HCT116 (cell line): ENCODE results near the gene C11orf98. TPM values are rescaled to one million over a fixed set of nuclear protein-coding genes. Genes with fewer than 3 reads are reported as not detected.

Source experiments
- ATAC-seq: fragments of 200-7000 bp; cut with Tn5 transposase; 2 replicates; pipeline ENCODE4 v1.9.1; 2020; ENCODE audit warnings: mild to moderate bottlenecking, moderate library complexity
- BruUV-seq: library from RNA; stranded (reverse); fragments of 400-500 nt; replicated peaks from 2 replicates; lab custom pipeline; 2021; lab: Mats Ljungman, UMichigan
- CTCF ChIA-PET: fragments of 300-600 bp; sonication (Branson Sonifier 250); formaldehyde crosslinking; loops from one replicate; lab custom pipeline; 2021; ENCODE audit warnings: antibody characterized with exemption; lab: Charles Lee
- POLR2A ChIA-PET: fragments of 300-600, 350-600 bp; sonication (Branson Sonifier 250); formaldehyde crosslinking; loops from one replicate; lab custom pipeline; 2021; ENCODE audit warnings: antibody characterized with exemption; lab: Charles Lee
- RAD21 ChIA-PET, 2 experiments: fragments of 300-600 bp; sonication (Branson Sonifier 250); formaldehyde crosslinking; loops; one replicate each; lab custom pipeline; 2023; ENCODE audit warnings: low total read pairs in 2 of 2; ENCODE audit not compliant: uncharacterized antibody in 2 of 2, unreplicated experiment in 2 of 2, low non-redundant PET in 1 of 2; lab: Charles Lee
- DNase-seq: peaks from one replicate; pipeline ENCODE4 v3.0.0-alpha.2; 2010; ENCODE audit warnings: low read depth, low spot score
- H2AFZ ChIP-seq: fragments of 200-600 bp; shearing (Covaris generic), sonication (generic); 2 replicates; pipeline ENCODE4 v1.6.1; 2017; ENCODE audit warnings: low read depth, mixed run types, mixed read lengths, antibody characterized with exemption, low read length; ENCODE audit not compliant: poor library complexity, severe bottlenecking
- H3K27ac ChIP-seq: 2 replicates; pipeline ENCODE4 v1.5.1; 2012; ENCODE audit warnings: low read depth, low read length
- H3K27me3 ChIP-seq: fragments of 200-600 bp; sonication (generic); 2 replicates; pipeline ENCODE4 v1.6.1; 2016; ENCODE audit warnings: mixed run types, low read length, mixed read lengths; ENCODE audit not compliant: insufficient read depth
- H3K36me3 ChIP-seq, 2 experiments: fragments of 200-500 bp in 1 of 2; fragments of 200-600 bp in 1 of 2; sonication (Bioruptor generic) in 1 of 2; sonication (generic) in 1 of 2; 2 replicates each; pipeline versions ENCODE4 v1.5.1 to v1.6.1; 2014 to 2016; ENCODE audit warnings: low read length in 2 of 2, inconsistent platforms in 1 of 2, mixed read lengths in 1 of 2, mixed run types in 1 of 2; ENCODE audit not compliant: insufficient read depth in 2 of 2, control insufficient read depth in 1 of 2
- H3K4me1 ChIP-seq, 2 experiments: fragments of 200-600 bp in 1 of 2; sonication (generic) in 1 of 2; 2 replicates each; pipeline versions ENCODE4 v1.5.1 to v1.6.1; 2012 to 2017; ENCODE audit warnings: low read length in 2 of 2, inconsistent platforms in 1 of 2, mild to moderate bottlenecking in 1 of 2, mixed read lengths in 1 of 2, mixed run types in 1 of 2, moderate library complexity in 1 of 2; ENCODE audit not compliant: insufficient read depth in 2 of 2, control insufficient read depth in 1 of 2
- H3K4me2 ChIP-seq: fragments of 200-600 bp; sonication (generic); 2 replicates; pipeline ENCODE4 v1.6.1; 2017; ENCODE audit warnings: mixed run types, low read length, mixed read lengths
- H3K4me3 ChIP-seq, 2 experiments: fragments of 200-600 bp in 1 of 2; sonication (generic) in 1 of 2; replicated peaks in 1 of 2; 2 replicates each; pipeline ENCODE4 v1.5.1; 2011 to 2016; ENCODE audit warnings: low read length in 2 of 2, control low read depth in 1 of 2, low read depth in 1 of 2, mild to moderate bottlenecking in 1 of 2, mixed read lengths in 1 of 2, mixed run types in 1 of 2
- H3K79me2 ChIP-seq: fragments of 200-600 bp; sonication (generic); 2 replicates; pipeline ENCODE4 v1.6.1; 2017; ENCODE audit warnings: mild to moderate bottlenecking, mixed run types, low read length, moderate library complexity, mixed read lengths; ENCODE audit not compliant: insufficient read depth
- H3K9ac ChIP-seq: fragments of 200-600 bp; sonication (generic); 2 replicates; pipeline ENCODE4 v1.6.1; 2016; ENCODE audit warnings: low read length, mixed read lengths
- H3K9me2 ChIP-seq: fragments of 200-600 bp; sonication (generic), shearing (Covaris generic); 2 replicates; pipeline ENCODE4 v1.6.1; 2017; ENCODE audit warnings: mixed run types, mild to moderate bottlenecking, moderate library complexity; ENCODE audit not compliant: insufficient read depth
- H3K9me3 ChIP-seq, 2 experiments: fragments of 200-500 bp in 1 of 2; fragments of 200-600 bp in 1 of 2; sonication (Bioruptor generic) in 1 of 2; sonication (generic) in 1 of 2; 2 replicates each; pipeline ENCODE4 v1.6.1; 2014 to 2017; ENCODE audit warnings: low read length in 2 of 2, mixed read lengths in 2 of 2, inconsistent platforms in 1 of 2, low read depth in 1 of 2, mild to moderate bottlenecking in 1 of 2, mixed run types in 1 of 2, moderate library complexity in 1 of 2; ENCODE audit not compliant: control insufficient read depth in 1 of 2, insufficient read depth in 1 of 2
- H4K20me1 ChIP-seq: fragments of 200-600 bp; sonication (generic), shearing (Covaris generic); 2 replicates; pipeline ENCODE4 v1.6.1; 2017; ENCODE audit warnings: mixed run types, mild to moderate bottlenecking, moderate library complexity; ENCODE audit not compliant: insufficient read depth
- CEBPB ChIP-seq: IDR thresholded peaks from 2 replicates; pipeline ENCODE4 v1.6.1; 2012; ENCODE audit warnings: low read depth
- EZH2phosphoT487 ChIP-seq: fragments of 200-600 bp; IDR thresholded peaks from 2 replicates; pipeline ENCODE4 v1.6.1; 2018; ENCODE audit warnings: antibody characterized with exemption, borderline replicate concordance
- FOSL1 ChIP-seq: IDR thresholded peaks from 2 replicates; pipeline ENCODE4 v1.6.1; 2012; ENCODE audit warnings: low read depth
- JUND ChIP-seq: IDR thresholded peaks from 2 replicates; pipeline ENCODE4 v1.6.1; 2012
- POLR2A ChIP-seq: IDR thresholded peaks from 2 replicates; pipeline ENCODE4 v1.7.0; 2011; ENCODE audit warnings: borderline replicate concordance; ENCODE audit not compliant: insufficient read depth, insufficient read length; ENCODE audit errors: extremely low read depth
- RAD21 ChIP-seq: IDR thresholded peaks from 2 replicates; pipeline ENCODE4 v1.6.1; 2012; ENCODE audit warnings: low read depth, mild to moderate bottlenecking
- SP1 ChIP-seq: IDR thresholded peaks from 2 replicates; pipeline ENCODE4 v1.6.1; 2012; ENCODE audit warnings: low read depth
- SRF ChIP-seq: IDR thresholded peaks from 2 replicates; pipeline ENCODE4 v1.6.1; 2012; ENCODE audit warnings: low read depth
- ZNF274 ChIP-seq: fragments of 200-500 bp; sonication (Bioruptor generic); IDR thresholded peaks from 2 replicates; pipeline ENCODE4 v1.6.1; 2014; ENCODE audit warnings: mild to moderate bottlenecking, low read depth, low read length, inconsistent platforms
- intact Hi-C: fragments of 100-400 bp; cut with micrococcal nuclease; formaldehyde crosslinking; loops from 2 replicates; pipeline ENCODE4 v1.10.0; 2022
- total RNA-seq: library from RNA; stranded (reverse); gene quantifications from one replicate; pipeline ENCODE4 v1.2.1, GENCODE V29; 2021; ENCODE audit not compliant: unreplicated experiment
- TF ChIP-seq, protein P1 (sequence below): IDR thresholded peaks from 2 replicates; pipeline ENCODE4 v1.6.1; 2011; ENCODE audit warnings: mild to moderate bottlenecking, low read length, moderate library complexity; ENCODE audit not compliant: insufficient replicate concordance; ENCODE audit errors: extremely low read depth
- TF ChIP-seq, protein P2 (sequence below): IDR thresholded peaks from 2 replicates; pipeline ENCODE4 v1.6.1; 2012

C11orf98 gene
- total RNA-seq, 1 experiment from 2014 or later: 121 TPM

DNA sequence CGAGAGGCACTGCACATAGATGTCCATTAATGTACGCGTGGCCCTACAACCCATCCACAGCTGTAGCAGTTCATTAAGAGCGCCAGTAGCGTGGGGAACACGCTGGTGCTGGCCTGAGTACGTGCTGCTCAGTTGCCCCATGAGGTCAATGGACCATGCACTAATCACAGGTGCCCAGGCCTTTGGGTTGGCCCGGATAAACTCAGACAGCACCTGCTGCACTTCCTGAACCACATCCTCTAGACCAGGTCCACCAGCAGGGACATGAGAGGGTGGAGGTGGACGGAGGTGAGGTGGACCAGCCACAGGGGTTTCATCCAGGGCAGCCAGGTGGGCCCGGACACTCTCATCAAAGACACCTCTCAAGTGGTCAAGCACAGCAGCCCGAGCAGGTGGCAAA, 15.5 kb downstream of the C11orf98 start:
- H3K27me3 ChIP-seq: no peaks in the 10 kb centered on the region

More for the DNA sequence above, 15.5 kb downstream of the C11orf98 start:
- ATAC-seq: no peak
- ChIA-PET RAD21 (no interaction called here), POLR2A (interaction anchor here (0.9 to 14.1 kb wide), 2 partner anchors 8 to 16 kb away, joined by 3 to 195 read pairs; partner anchors contain the start of genes C11orf98 and CSKMT), CTCF (no interaction called here)
- Histone ChIP-seq H2AFZ (no peak overlapping the region), H3K9ac (no peak overlapping the region), H3K9me2 (no peaks in the 10 kb centered on the region), H3K9me3 (no peaks in the 10 kb centered on the region), H3K79me2 (peaks cover 52% of the 10 kb centered on the region), H3K27ac (no peak overlapping the region), H4K20me1 (no peaks in the 10 kb centered on the region), H3K36me3 (peaks cover 8 to 9% of the 10 kb centered on the region in 2 experiments; a peak in 3 of 4 replicates), H3K4me1 (peaks cover 12 to 39% of the 10 kb centered on the region in 2 experiments), H3K4me2 (no peak overlapping the region), H3K4me3 (no peak overlapping the region)
- DNase-seq: no peak
- intact Hi-C loops: loop anchor here (5.0 kb wide), 1 partner anchor 37 kb away; the partner anchor contains the start of genes EML3 and ROM1
- no TSS peak for BruUV-seq
- TF ChIP-seq FOSL1: no peak
- TF ChIP-seq, protein P1, sequence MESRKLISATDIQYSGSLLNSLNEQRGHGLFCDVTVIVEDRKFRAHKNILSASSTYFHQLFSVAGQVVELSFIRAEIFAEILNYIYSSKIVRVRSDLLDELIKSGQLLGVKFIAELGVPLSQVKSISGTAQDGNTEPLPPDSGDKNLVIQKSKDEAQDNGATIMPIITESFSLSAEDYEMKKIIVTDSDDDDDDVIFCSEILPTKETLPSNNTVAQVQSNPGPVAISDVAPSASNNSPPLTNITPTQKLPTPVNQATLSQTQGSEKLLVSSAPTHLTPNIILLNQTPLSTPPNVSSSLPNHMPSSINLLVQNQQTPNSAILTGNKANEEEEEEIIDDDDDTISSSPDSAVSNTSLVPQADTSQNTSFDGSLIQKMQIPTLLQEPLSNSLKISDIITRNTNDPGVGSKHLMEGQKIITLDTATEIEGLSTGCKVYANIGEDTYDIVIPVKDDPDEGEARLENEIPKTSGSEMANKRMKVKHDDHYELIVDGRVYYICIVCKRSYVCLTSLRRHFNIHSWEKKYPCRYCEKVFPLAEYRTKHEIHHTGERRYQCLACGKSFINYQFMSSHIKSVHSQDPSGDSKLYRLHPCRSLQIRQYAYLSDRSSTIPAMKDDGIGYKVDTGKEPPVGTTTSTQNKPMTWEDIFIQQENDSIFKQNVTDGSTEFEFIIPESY: no peak
- TF ChIP-seq POLR2A: no peak
- TF ChIP-seq JUND: no peak
- no peak for TF ChIP-seq EZH2phosphoT487
- TF ChIP-seq, protein P2, sequence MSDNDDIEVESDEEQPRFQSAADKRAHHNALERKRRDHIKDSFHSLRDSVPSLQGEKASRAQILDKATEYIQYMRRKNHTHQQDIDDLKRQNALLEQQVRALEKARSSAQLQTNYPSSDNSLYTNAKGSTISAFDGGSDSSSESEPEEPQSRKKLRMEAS: no peak
- TF ChIP-seq SP1: no peak
- no peak for TF ChIP-seq CEBPB
- no peak for TF ChIP-seq SRF
- TF ChIP-seq RAD21: no peak
- TF ChIP-seq ZNF274: no peak
